Adrenal gland (tissue), 5 donors: ENCODE data around the gene PTPRN2.

Experiments used
- POLR2A ChIP-seq, 2 donors: fragments of 450-650 bp; IDR thresholded peaks; one replicate each; pipeline ENCODE4 v1.6.1; 2017; ENCODE audit warnings: antibody characterized with exemption in 2 of 2, mild to moderate bottlenecking in 2 of 2, moderate library complexity in 1 of 2
- TF ChIP-seq, protein P1 (sequence below), 6 experiments: fragments of 450-650 bp in 4 of 6; fragments of 200-600 bp in 2 of 6; sonication (generic) in 1 of 6; IDR thresholded peaks; 1 replicate in 5 of 6; 2 replicates in 1 of 6; pipeline versions ENCODE4 v1.5.1 to v1.8.0; 2016 to 2021; ENCODE audit warnings: antibody characterized with exemption in 6 of 6, mild to moderate bottlenecking in 2 of 6, moderate library complexity in 1 of 6
- donor health status: DM: no; HTN: no; CAD: no.

- TF ChIP-seq, protein P1, sequence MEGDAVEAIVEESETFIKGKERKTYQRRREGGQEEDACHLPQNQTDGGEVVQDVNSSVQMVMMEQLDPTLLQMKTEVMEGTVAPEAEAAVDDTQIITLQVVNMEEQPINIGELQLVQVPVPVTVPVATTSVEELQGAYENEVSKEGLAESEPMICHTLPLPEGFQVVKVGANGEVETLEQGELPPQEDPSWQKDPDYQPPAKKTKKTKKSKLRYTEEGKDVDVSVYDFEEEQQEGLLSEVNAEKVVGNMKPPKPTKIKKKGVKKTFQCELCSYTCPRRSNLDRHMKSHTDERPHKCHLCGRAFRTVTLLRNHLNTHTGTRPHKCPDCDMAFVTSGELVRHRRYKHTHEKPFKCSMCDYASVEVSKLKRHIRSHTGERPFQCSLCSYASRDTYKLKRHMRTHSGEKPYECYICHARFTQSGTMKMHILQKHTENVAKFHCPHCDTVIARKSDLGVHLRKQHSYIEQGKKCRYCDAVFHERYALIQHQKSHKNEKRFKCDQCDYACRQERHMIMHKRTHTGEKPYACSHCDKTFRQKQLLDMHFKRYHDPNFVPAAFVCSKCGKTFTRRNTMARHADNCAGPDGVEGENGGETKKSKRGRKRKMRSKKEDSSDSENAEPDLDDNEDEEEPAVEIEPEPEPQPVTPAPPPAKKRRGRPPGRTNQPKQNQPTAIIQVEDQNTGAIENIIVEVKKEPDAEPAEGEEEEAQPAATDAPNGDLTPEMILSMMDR (IDR thresholded peaks at IDR 0.05): no peak
- no peak for TF ChIP-seq POLR2A (IDR thresholded peaks at IDR 0.05)
Measured at GRCh38 chr7:158206341-158206740, 381.3 kb downstream of the PTPRN2 start.
